ENCODE results near the gene KISS1R.

KISS1R gene

GRCh38 chr19:964116-964520, 47.0 kb downstream of the KISS1R start:
- TF ChIP-seq GATA2 (IDR thresholded peaks at IDR 0.05; ENCODE audit: low read depth, low read length) (no peak), GATA3 (IDR thresholded peaks at IDR 0.05; ENCODE audit: low read depth, low read length) (no peak)

GRCh38 chr19:964761-965694, 47.9 kb downstream of the KISS1R start:
- TF ChIP-seq GATA2 (IDR thresholded peaks at IDR 0.05; ENCODE audit: low read depth, low read length): no peak
- no peak for TF ChIP-seq GATA3 (IDR thresholded peaks at IDR 0.05; ENCODE audit: low read depth, low read length)

- TF ChIP-seq GATA3 (IDR thresholded peaks at IDR 0.05; ENCODE audit: low read depth, low read length): no peak
- TF ChIP-seq GATA2 (IDR thresholded peaks at IDR 0.05; ENCODE audit: low read depth, low read length): no peak
These were observed 49.5 kb downstream of the KISS1R start for GRCh38 chr19:966485-967088.
